Gastrocnemius medialis (tissue), 4 donors: ENCODE results near the gene DTNBP1.

ENCODE experiments used
- CTCF ChIP-seq, 5 experiments: fragments of 450-650 bp in 3 of 5; fragments of 200-600 bp in 2 of 5; sonication (generic) in 2 of 5; IDR thresholded peaks in 4 of 5; conservative IDR thresholded peaks in 1 of 5; 1 replicate in 4 of 5; 2 replicates in 1 of 5; pipeline ENCODE4 v1.5.1; 2016 to 2019; ENCODE audit warnings: antibody characterized with exemption in 5 of 5, mild to moderate bottlenecking in 3 of 5, moderate library complexity in 3 of 5
- POLR2A ChIP-seq, 2 donors: fragments of 450-650 bp; IDR thresholded peaks; one replicate each; pipeline ENCODE4 v1.6.1; 2017; ENCODE audit warnings: antibody characterized with exemption in 2 of 2, mild to moderate bottlenecking in 2 of 2, moderate library complexity in 2 of 2

GRCh38 chr6:15516378-15516777, 146.4 kb downstream of the DTNBP1 start:
- TF ChIP-seq CTCF (IDR thresholded peaks at IDR 0.05 in 4 of 5, conservative IDR thresholded peaks at IDR 0.05 in 1 of 5) (no peak), POLR2A (IDR thresholded peaks at IDR 0.05) (no peak)
